CMK (cell line): ENCODE results near the gene PIGN.
A peak's percentile ranks its signal among the peaks of the same experiment; 100 is the strongest.

Experiments
- DNase-seq: peaks from one replicate; pipeline ENCODE4 v3.0.0-alpha.2; 2010; ENCODE audit warnings: low read depth

Gene PIGN

DNA sequence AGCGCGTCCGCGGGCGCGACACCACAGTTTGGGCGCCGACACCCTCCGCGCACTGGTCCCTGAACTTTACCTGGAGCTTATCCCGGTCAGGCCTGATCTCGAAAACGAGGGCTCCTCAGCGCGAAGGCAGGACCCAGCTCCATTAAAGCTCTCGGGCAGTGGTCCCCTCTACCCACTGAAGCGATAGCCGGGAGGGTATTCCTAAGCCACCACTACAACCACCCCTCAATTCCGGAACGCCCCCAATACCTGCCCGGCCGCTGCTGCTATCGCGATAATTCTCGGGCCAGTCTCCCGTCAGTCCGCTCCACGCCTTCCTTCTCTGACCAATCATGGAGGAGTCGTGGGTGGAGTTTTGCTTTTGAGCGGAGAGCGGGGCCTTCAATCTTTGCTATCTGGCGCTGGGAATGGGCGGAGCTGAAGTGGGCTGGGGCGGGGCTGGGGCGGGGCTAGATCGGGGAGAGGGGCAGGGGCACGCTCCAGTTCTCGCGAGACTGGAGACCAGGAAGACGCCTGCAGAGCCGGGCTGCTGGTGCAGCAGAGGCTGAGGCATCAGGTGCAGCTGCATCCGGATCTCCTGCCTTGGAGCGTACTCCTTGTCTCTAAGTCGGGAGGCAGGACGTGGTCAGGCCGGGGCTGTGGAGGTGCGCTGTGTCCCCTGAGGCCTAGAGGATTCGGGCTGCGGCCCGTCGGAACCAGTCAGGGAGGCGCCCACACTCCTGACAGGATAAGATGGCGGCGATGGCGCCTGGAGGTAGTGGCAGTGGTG is at the start of gene PIGN, which contains the start of gene RELCH:
PIGN (minus strand) TSS at position 283 of the 769 bp plus-strand sequence. CDS start 25,703 bp downstream, outside the sequence.
RELCH (plus strand) TSS at position 482 of the 769 bp plus-strand sequence; CDS start at position 733, 251 bp downstream.
- DNase-seq = peak; percentile 91

- no peak for DNase-seq
Measured at GRCh38 chr18:62236252-62236651, 49.4 kb upstream of the PIGN start.

GRCh38 chr18:62226047-62226446 is 39.2 kb upstream of the PIGN start:
- no peak for DNase-seq

GRCh38 chr18:62224229-62224628 is 37.4 kb upstream of the PIGN start:
- no peak for DNase-seq

GRCh38 chr18:62214790-62215189 is 27.9 kb upstream of the PIGN start:
- DNase-seq = no peak

DNA sequence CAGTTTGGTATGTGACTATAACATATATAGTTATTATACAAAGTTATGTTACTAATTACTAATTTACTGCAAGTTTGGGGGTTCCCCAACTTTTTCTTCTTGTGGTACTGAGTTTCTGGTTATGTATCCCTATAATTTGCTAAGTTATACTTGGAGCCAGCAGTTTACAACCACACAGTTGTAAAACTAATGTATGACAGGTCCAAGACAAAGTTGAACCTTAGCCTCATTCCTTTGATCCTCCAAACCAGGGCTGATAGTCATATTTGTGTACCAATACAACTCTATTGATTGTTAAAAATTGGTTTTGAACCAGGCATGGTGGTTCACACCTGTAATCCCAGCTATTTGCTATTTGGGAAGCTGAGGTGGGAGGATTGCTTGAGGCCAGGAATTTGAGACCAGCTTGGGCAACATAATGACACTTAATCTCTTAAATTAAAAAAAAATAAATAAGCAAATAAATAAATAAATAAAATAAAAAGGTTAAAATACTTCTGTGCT is 24.5 kb upstream of the PIGN start:
- DNase-seq = no peak

DNA sequence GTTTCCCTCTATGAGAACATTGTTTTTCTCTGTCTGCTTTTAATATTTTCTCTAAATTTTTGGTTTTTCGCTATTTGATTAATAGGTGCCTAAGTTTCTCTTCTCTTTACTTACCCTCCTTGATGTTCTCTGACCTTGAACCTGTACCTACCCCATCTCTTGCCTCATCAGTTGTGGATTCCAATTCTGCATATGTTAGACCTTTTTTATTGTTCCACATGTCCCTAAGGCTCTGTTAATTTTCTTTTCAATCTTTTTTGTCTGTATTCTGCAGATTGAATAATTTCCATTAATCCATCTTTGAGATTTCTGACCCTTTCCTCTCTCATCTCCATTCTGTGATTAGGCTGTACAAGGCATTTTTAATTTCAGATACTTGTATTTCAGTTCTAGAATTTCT is 23.3 kb upstream of the PIGN start:
- no peak for DNase-seq

DNA sequence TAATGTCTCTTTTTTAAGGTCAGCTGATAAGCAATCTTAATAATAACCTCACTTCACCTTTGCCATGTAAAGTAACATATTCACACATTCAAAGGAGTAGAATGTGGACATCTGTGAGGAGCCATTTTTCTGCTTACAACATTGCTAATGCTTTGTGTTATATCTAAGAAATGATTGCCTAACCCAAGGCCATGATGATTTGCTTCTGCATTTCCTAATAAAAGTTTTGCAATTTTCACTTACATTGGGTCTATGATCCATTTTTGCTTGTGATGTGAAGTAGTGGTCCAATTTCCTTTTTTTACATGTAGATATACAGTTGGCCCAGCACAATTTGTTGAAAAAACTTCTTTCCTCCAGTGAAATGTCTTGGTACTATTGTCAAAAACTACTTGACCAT is 22.2 kb upstream of the PIGN start:
- no peak for DNase-seq

DNA sequence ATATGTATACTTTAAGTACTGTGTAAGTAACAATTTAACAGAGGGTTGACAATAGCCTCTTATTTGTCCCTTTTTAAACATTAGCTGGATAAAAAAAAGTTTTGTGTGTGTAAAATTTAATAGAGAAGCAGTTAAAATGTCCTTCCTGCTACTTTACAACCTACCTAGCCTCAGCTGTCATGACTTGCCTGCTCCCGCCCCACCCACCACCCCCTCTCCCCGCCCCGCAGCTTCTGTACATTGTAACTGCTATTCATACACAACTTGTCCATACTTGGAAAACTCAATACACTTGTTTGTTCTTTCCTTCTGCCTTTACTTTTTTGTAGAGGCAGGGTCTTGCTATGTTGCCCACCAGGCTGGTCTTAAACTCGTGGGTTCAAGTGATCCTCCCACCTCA is 19.7 kb upstream of the PIGN start:
- no peak for DNase-seq

- no peak for DNase-seq
Measured at GRCh38 chr18:62205824-62206223, 19.0 kb upstream of the PIGN start.

GRCh38 chr18:62201870-62202269 is 15.0 kb upstream of the PIGN start:
- DNase-seq = no peak

DNA sequence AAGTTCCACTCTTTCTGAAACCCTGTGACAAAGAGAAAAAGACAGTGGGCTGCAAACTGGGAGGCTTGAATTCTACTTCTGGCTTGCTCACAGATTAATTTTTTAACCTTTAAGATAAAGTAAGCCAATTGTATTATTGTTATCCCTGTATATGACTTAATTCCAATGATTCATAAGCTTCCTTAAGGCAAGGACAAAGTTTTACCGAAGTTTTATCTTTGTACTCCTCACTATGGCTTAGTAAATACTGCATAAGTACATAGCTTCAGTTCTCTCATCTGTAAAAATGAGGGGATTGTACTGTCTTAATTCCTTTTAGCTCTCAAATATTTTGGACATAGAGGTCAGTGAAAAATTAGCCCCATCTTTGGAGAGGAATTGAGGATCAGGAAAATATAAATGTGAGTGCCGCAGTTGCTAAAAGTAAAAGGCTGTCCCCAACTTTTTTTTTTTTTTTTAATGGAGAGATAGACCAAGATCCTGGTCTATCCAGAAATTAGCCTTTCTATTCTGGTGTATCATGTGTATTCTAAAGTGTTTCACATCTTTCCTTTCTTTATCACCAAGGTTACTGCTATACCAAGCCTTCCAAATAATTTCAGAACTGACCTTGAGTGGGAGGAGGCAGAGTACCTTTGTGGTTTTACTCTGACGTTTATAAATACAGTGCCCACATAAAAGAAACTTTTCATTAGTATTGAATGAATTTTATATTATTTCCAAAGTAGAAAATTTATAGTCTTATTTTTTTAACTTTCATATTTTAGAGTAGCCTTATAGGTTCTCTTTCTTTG is 13.5 kb upstream of the PIGN start:
- DNase-seq = no peak

DNA sequence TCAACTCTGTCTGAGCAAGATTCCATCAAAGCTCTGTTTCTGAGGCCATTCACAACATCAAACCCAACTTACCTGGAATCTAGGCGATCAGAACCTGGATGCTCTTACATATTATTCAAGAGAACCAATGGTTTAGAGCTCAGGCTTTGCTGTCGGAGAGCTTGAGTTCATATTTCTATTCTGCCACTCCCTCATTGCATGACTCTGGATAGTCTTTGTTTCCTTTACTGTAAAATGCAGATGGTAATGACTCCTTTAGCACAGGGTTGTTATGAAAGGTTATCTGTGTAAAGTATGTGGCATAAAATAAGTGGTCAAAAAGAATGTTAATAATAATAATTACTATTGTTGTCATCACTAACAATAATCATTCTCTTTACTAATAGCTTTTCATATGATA is 12.8 kb upstream of the PIGN start:
- no peak for DNase-seq

GRCh38 chr18:62198259-62198658 is 11.4 kb upstream of the PIGN start:
- DNase-seq = no peak

DNA sequence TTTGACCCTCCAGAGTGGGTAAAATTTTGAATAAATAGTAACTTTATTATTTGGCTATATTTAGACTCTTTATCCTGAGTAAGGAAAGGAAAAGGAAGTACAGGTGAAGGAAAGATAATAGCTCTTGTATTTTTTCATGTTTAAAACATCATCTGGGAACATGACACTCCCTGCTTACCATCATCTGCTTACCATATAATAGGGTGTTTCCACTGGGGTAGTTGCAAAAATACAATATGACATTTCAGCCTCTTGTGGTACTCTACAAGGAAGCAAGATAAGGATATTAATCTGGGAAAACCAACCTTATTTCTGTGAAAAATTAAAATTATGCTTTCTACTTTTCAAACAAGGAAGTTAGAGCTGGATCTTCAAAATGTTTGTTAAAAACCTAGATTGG is 10.1 kb upstream of the PIGN start:
- DNase-seq = no peak

DNA sequence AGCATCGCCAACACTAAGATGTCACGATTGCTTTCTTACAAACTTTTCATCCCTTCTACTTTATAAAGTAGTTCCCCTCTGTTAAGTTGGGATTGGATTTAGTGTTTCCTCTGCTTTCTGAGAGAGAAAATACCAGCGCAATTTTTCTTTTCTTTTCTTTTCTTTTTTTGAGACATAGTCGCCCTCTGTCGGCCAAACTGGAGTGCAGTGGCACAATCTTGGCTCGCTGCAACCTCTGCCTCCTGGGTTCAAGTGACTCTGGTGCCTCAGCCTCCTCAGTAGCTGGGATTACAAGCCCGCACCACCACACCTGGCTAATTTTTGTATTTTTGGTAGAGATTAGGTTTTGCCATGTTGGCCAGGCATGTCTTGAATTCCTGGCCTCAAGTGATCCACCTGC is 9.2 kb upstream of the PIGN start:
- no peak for DNase-seq

GRCh38 chr18:62189208-62189607 is 2.4 kb upstream of the PIGN start:
- no peak for DNase-seq

- DNase-seq = peak; percentile 14
Measured at GRCh38 chr18:62187543-62188510, 971 bp upstream of the PIGN start.

DNA sequence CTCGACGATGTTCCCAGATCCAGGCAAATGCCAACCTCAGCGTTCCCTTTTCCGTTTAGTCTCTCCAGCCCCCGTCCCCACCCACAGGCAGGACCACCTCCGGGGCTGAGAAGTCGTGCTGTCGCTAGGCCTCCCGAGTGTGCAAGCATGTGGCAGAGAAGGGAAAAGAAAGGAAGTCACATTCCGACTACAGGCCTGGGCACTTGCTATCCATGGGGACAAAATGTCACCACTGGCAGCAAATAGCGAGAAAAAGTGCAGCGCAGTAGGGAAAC is 420 bp downstream of the PIGN start:
- DNase-seq = no peak

GRCh38 chr18:62183578-62184195 is 3.2 kb downstream of the PIGN start:
- no peak for DNase-seq

- DNase-seq = no peak
Measured at GRCh38 chr18:62182220-62182619, 4.6 kb downstream of the PIGN start.

DNA sequence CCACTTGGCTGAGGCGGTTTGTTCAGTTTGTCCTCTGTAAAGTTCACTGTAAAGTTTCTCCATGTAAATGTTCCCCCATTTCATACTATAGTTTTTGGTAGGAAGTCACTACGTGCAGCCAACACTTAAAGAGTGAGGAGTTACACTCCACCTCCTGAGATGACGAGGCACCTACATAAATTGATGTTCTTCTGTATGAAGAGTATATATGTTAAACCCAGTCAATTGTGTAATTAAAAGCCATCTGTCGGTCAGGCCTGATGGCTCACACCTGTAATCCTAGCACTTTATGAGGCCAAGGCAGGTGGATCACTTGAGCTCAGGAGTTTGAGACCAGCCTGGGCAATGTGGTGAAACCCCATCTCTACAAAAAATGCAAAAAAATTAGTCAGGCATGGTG is 7.6 kb downstream of the PIGN start:
- DNase-seq = no peak
